Measurements from ENCODE around the gene KRTAP12-3. TPM values are rescaled to one million over a fixed set of nuclear protein-coding genes. Genes with fewer than 3 reads are reported as not detected.

Gene KRTAP12-3
- total RNA-seq, 1 donor from 2014 or later: not detected

- TF ChIP-seq CTCF (IDR thresholded peaks at IDR 0.05) (no peak), EZH2 (IDR thresholded peaks at IDR 0.05) (no peak), EZH2phosphoT487 (IDR thresholded peaks at IDR 0.05) (no peak)
- Mint-ChIP-seq H3K36me3 (no peaks in the 10 kb centered on the region), H3K4me1 (no peaks in the 10 kb centered on the region), H3K27ac (no peak overlapping the region), H3K9me3 (peaks cover 46% of the 10 kb centered on the region), H3K27me3 (ENCODE audit: insufficient read depth, low read depth) (peaks cover 3% of the 10 kb centered on the region), H3K4me3 (no peak overlapping the region)
- Histone ChIP-seq H3K27ac (no peak overlapping the region), H3K36me3 (no peaks in the 10 kb centered on the region), H3K9me3 (ENCODE audit: low read depth) (peaks cover 13% of the 10 kb centered on the region), H3K79me2 (ENCODE audit: low read depth) (no peaks in the 10 kb centered on the region), H2AFZ (replicated peaks) (no peak overlapping the region), H3F3A (ENCODE audit: low read depth) (no peaks in the 10 kb centered on the region), H3K9ac (no peak overlapping the region), H3K4me3 (no peak overlapping the region), H4K20me1 (ENCODE audit: low read depth) (no peaks in the 10 kb centered on the region), H3K27me3 (no peaks in the 10 kb centered on the region), H3K4me1 (no peaks in the 10 kb centered on the region), H3K4me2 (no peak overlapping the region)
- DNase-seq (ENCODE audit: low spot score): no peak
Measured at GRCh38 chr21:44623575-44623974, 34.2 kb upstream of the KRTAP12-3 start.

- Mint-ChIP-seq H3K36me3 (no peaks in the 10 kb centered on the region), H3K4me1 (no peaks in the 10 kb centered on the region), H3K9me3 (peaks cover 40% of the 10 kb centered on the region), H3K27ac (no peak overlapping the region), H3K27me3 (ENCODE audit: insufficient read depth, low read depth) (peaks cover 2% of the 10 kb centered on the region), H3K4me3 (no peak overlapping the region)
- Histone ChIP-seq H4K20me1 (ENCODE audit: low read depth) (no peaks in the 10 kb centered on the region), H3K9ac (no peak overlapping the region), H3K4me3 (no peak overlapping the region), H3K27me3 (no peaks in the 10 kb centered on the region), H3K79me2 (ENCODE audit: low read depth) (no peaks in the 10 kb centered on the region), H3K36me3 (no peaks in the 10 kb centered on the region), H2AFZ (replicated peaks) (no peak overlapping the region), H3K27ac (no peak overlapping the region), H3K9me3 (ENCODE audit: low read depth) (peaks cover 13% of the 10 kb centered on the region), H3K4me1 (no peaks in the 10 kb centered on the region), H3F3A (ENCODE audit: low read depth) (no peaks in the 10 kb centered on the region), H3K4me2 (no peak overlapping the region)
- no peak for DNase-seq (ENCODE audit: low spot score)
- TF ChIP-seq EZH2phosphoT487 (IDR thresholded peaks at IDR 0.05) (no peak), CTCF (IDR thresholded peaks at IDR 0.05) (no peak), EZH2 (IDR thresholded peaks at IDR 0.05) (no peak)
Measured at GRCh38 chr21:44625756-44626155, 32.0 kb upstream of the KRTAP12-3 start.

- no peaks in the 10 kb centered on the region for H3K27me3 ChIP-seq
- H3K36me3 ChIP-seq: no peaks in the 10 kb centered on the region
- H3K27ac ChIP-seq: no peak overlapping the region
- H3K4me1 ChIP-seq: no peaks in the 10 kb centered on the region
- no peak overlapping the region for H3K4me3 Mint-ChIP-seq
- H3K4me1 Mint-ChIP-seq: no peaks in the 10 kb centered on the region
- no peak for DNase-seq (ENCODE audit: low spot score)
- H4K20me1 ChIP-seq (ENCODE audit: low read depth): no peaks in the 10 kb centered on the region
- TF ChIP-seq EZH2 (IDR thresholded peaks at IDR 0.05) (no peak), CTCF (IDR thresholded peaks at IDR 0.05) (no peak), EZH2phosphoT487 (IDR thresholded peaks at IDR 0.05) (no peak)
- H3K4me3 ChIP-seq: no peak overlapping the region
- H2AFZ ChIP-seq (replicated peaks): no peak overlapping the region
- H3K79me2 ChIP-seq (ENCODE audit: low read depth): no peaks in the 10 kb centered on the region
- H3K4me2 ChIP-seq: no peak overlapping the region
- H3K9ac ChIP-seq: no peak overlapping the region
- peaks cover 43% of the 10 kb centered on the region for H3K9me3 Mint-ChIP-seq
- peaks cover 2% of the 10 kb centered on the region for H3K27me3 Mint-ChIP-seq (ENCODE audit: insufficient read depth, low read depth)
- H3F3A ChIP-seq (ENCODE audit: low read depth): no peaks in the 10 kb centered on the region
- no peak overlapping the region for H3K27ac Mint-ChIP-seq
- H3K9me3 ChIP-seq (ENCODE audit: low read depth): peaks cover 13% of the 10 kb centered on the region
- H3K36me3 Mint-ChIP-seq: no peaks in the 10 kb centered on the region
Measured at GRCh38 chr21:44626262-44626661, 31.5 kb upstream of the KRTAP12-3 start.
